Measurements from ENCODE around the gene SYT3.

- TF ChIP-seq CHD2 (IDR thresholded peaks at IDR 0.05; ENCODE audit: low read length), result no peak
- TF ChIP-seq RBBP5 (IDR thresholded peaks at IDR 0.05; ENCODE audit: borderline replicate concordance, low read depth, low read length), result no peak
- no peak for TF ChIP-seq SP4 (IDR thresholded peaks at IDR 0.05; ENCODE audit: low read length)
- TF ChIP-seq, protein P1, sequence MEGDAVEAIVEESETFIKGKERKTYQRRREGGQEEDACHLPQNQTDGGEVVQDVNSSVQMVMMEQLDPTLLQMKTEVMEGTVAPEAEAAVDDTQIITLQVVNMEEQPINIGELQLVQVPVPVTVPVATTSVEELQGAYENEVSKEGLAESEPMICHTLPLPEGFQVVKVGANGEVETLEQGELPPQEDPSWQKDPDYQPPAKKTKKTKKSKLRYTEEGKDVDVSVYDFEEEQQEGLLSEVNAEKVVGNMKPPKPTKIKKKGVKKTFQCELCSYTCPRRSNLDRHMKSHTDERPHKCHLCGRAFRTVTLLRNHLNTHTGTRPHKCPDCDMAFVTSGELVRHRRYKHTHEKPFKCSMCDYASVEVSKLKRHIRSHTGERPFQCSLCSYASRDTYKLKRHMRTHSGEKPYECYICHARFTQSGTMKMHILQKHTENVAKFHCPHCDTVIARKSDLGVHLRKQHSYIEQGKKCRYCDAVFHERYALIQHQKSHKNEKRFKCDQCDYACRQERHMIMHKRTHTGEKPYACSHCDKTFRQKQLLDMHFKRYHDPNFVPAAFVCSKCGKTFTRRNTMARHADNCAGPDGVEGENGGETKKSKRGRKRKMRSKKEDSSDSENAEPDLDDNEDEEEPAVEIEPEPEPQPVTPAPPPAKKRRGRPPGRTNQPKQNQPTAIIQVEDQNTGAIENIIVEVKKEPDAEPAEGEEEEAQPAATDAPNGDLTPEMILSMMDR (IDR thresholded peaks at IDR 0.05; ENCODE audit: control extremely low read depth in 1 of 3, insufficient read depth in 1 of 3, low read depth in 1 of 3, low read length in 3 of 3), result peak; percentile 58 to 83 (median 68)
- no peak for TF ChIP-seq TAF1 (IDR thresholded peaks at IDR 0.05; ENCODE audit: low read depth, low read length)
Measured at GRCh38 chr19:50669302-50670101, 29.8 kb upstream of the SYT3 start.

All from H1 (cell line).